HG02623 (cell line): ENCODE results near the gene SBNO2.
A peak's percentile ranks its signal among the peaks of the same experiment; 100 is the strongest.

ENCODE experiments used
- ATAC-seq: cut with Tn5 transposase; IDR thresholded peaks from one replicate; pipeline ENCODE4 v1.9.1; 2021; ENCODE audit warnings: moderate library complexity; ENCODE audit not compliant: unreplicated experiment

Gene SBNO2

GRCh38 chr19:1074544-1075283 is 99.4 kb downstream of the SBNO2 start:
- ATAC-seq, result no peak

GRCh38 chr19:1073956-1074517 is 100.0 kb downstream of the SBNO2 start:
- no peak for ATAC-seq

GRCh38 chr19:1073063-1073955 is 100.8 kb downstream of the SBNO2 start:
- ATAC-seq, result no peak

GRCh38 chr19:1072371-1073015 is 101.6 kb downstream of the SBNO2 start:
- ATAC-seq, result no peak

- no peak for ATAC-seq
These were observed 102.9 kb downstream of the SBNO2 start for GRCh38 chr19:1070931-1071791.

GRCh38 chr19:1070576-1070930 is 103.5 kb downstream of the SBNO2 start:
- no peak for ATAC-seq

GRCh38 chr19:1069009-1069779 is 104.9 kb downstream of the SBNO2 start:
- ATAC-seq, result no peak

- no peak for ATAC-seq
These were observed 105.8 kb downstream of the SBNO2 start for GRCh38 chr19:1068009-1069001.

- no peak for ATAC-seq
These were observed 106.6 kb downstream of the SBNO2 start for GRCh38 chr19:1067341-1067957.

- ATAC-seq, result peak; percentile 37
These were observed 107.2 kb downstream of the SBNO2 start, which contains the start of gene ARHGAP45 for GRCh38 chr19:1066748-1067340. TSS of gene ARHGAP45 (plus strand) at chr19:1067167. CDS start at chr19:1067406, 239 bp downstream.

GRCh38 chr19:1066251-1066747 is 107.8 kb downstream of the SBNO2 start:
- no peak for ATAC-seq

- ATAC-seq, result no peak
These were observed 108.4 kb downstream of the SBNO2 start for GRCh38 chr19:1065606-1066109.

GRCh38 chr19:1064661-1065605 is 109.1 kb downstream of the SBNO2 start:
- ATAC-seq, result no peak

- no peak for ATAC-seq
These were observed 110.0 kb downstream of the SBNO2 start for GRCh38 chr19:1063909-1064660.
